MM.1S (cell line): ENCODE measurements around the gene IFNL2.
"Not testable (repeated sequence)": the region's sequence is repeated elsewhere in the genome, so short reads cannot be mapped to it uniquely, and the experiment has no call there.

Experiments used
- DNase-seq: peaks from one replicate; pipeline ENCODE4 v3.0.0-alpha.2; 2015
- H2AFZ ChIP-seq: fragments of 300-600 bp; sonication (generic); 2 replicates; pipeline ENCODE4 v1.6.0; 2016; ENCODE audit warnings: antibody characterized with exemption, low read length
- H3F3A ChIP-seq: fragments of 300-600 bp; sonication (generic); 2 replicates; pipeline ENCODE4 v1.6.1; 2016; ENCODE audit warnings: mild to moderate bottlenecking, antibody characterized with exemption, low read length, moderate library complexity, mixed read lengths; ENCODE audit not compliant: insufficient read depth
- H3K27ac ChIP-seq: fragments of 300-600 bp; sonication (generic); 2 replicates; pipeline ENCODE4 v1.5.1; 2016; ENCODE audit warnings: mild to moderate bottlenecking, low read length
- H3K27me3 ChIP-seq: fragments of 300-600 bp; sonication (generic); replicated peaks from 2 replicates; pipeline ENCODE4 v1.6.0; 2016; ENCODE audit warnings: low read length; ENCODE audit not compliant: insufficient read depth
- H3K36me3 ChIP-seq: fragments of 300-600 bp; sonication (generic); replicated peaks from 2 replicates; pipeline ENCODE4 v1.6.1; 2016; ENCODE audit warnings: mild to moderate bottlenecking, low read length, mixed read lengths; ENCODE audit not compliant: insufficient read depth
- H3K4me1 ChIP-seq: fragments of 300-600 bp; sonication (generic); 2 replicates; pipeline ENCODE4 v1.6.1; 2016; ENCODE audit warnings: low read length, mixed read lengths
- H3K4me2 ChIP-seq: fragments of 300-600 bp; sonication (generic); 2 replicates; pipeline ENCODE4 v1.6.0; 2016; ENCODE audit warnings: low read depth, low read length
- H3K4me3 ChIP-seq: fragments of 300-600 bp; sonication (generic); 2 replicates; pipeline ENCODE4 v1.5.1; 2016; ENCODE audit warnings: low read length, mixed read lengths
- H3K79me2 ChIP-seq: fragments of 300-600 bp; sonication (generic); 2 replicates; pipeline ENCODE4 v1.6.1; 2016; ENCODE audit warnings: mixed run types, low read length, mixed read lengths
- H3K9ac ChIP-seq: fragments of 300-600 bp; sonication (generic); 2 replicates; pipeline ENCODE4 v1.6.1; 2016; ENCODE audit warnings: low read length, mixed read lengths
- H3K9me2 ChIP-seq: fragments of 300-600 bp; sonication (generic); replicated peaks from 2 replicates; pipeline ENCODE4 v1.6.1; 2016; ENCODE audit warnings: mild to moderate bottlenecking, low read length, mixed read lengths; ENCODE audit not compliant: insufficient read depth
- H3K9me3 ChIP-seq: fragments of 300-600 bp; sonication (generic); replicated peaks from 2 replicates; pipeline ENCODE4 v1.6.1; 2016; ENCODE audit warnings: mild to moderate bottlenecking, low read length, mixed read lengths; ENCODE audit not compliant: insufficient read depth
- H4K20me1 ChIP-seq: fragments of 300-600 bp; sonication (generic); 2 replicates; pipeline ENCODE4 v1.6.1; 2016; ENCODE audit warnings: mild to moderate bottlenecking, low read length, moderate library complexity, mixed read lengths; ENCODE audit not compliant: insufficient read depth
- CTCF ChIP-seq: fragments of 300-600 bp; sonication (generic); IDR thresholded peaks from 2 replicates; pipeline ENCODE4 v1.5.1; 2016; ENCODE audit warnings: antibody characterized with exemption, low read length, mixed read lengths
- EZH2 ChIP-seq: fragments of 300-600 bp; sonication (generic); optimal IDR thresholded peaks from 2 replicates; pipeline ENCODE3; 2017; ENCODE audit warnings: low read depth, mild to moderate bottlenecking, antibody characterized with exemption, low read length, mixed read lengths
- EZH2phosphoT487 ChIP-seq: fragments of 300-600 bp; sonication (generic); IDR thresholded peaks from 2 replicates; pipeline ENCODE4 v1.6.1; 2018; ENCODE audit warnings: antibody characterized with exemption, low read length

IFNL2 gene

GRCh38 chr19:39264306-39265290, 3.6 kb upstream of the IFNL2 start:
- no peak for DNase-seq
- H2AFZ ChIP-seq: no peak overlapping the region

GRCh38 chr19:39265321-39265916, 2.8 kb upstream of the IFNL2 start:
- no peaks in the 10 kb centered on the region for H3K36me3 ChIP-seq

More at GRCh38 chr19:39264306-39265290, 3.6 kb upstream of the IFNL2 start:
- no peak overlapping the region for H3K4me2 ChIP-seq
- H3F3A ChIP-seq: no peaks in the 10 kb centered on the region
- no peak overlapping the region for H3K27ac ChIP-seq
- H3K9me3 ChIP-seq: no peaks in the 10 kb centered on the region
- H3K9me2 ChIP-seq: no peaks in the 10 kb centered on the region
- no peaks in the 10 kb centered on the region for H4K20me1 ChIP-seq
- H3K79me2 ChIP-seq: no peaks in the 10 kb centered on the region
- no peaks in the 10 kb centered on the region for H3K36me3 ChIP-seq
- no peak for TF ChIP-seq EZH2phosphoT487
- TF ChIP-seq EZH2: no peak
- no peak for TF ChIP-seq CTCF
- no peak overlapping the region for H3K4me3 ChIP-seq
- H3K9ac ChIP-seq: no peak overlapping the region
- H3K27me3 ChIP-seq: peaks cover 46% of the 10 kb centered on the region
- no peaks in the 10 kb centered on the region for H3K4me1 ChIP-seq

GRCh38 chr19:39268531-39269223, 481 bp downstream of the IFNL2 start:
- DNase-seq, H3K4me1 ChIP-seq, H3K4me3 ChIP-seq, H3K36me3 ChIP-seq, H3K4me2 ChIP-seq, H3K9ac ChIP-seq, H3K27ac ChIP-seq, H3K79me2 ChIP-seq, H3K9me2 ChIP-seq, H3F3A ChIP-seq, H4K20me1 ChIP-seq, H2AFZ ChIP-seq, H3K9me3 ChIP-seq: not testable (repeated sequence)
- H3K27me3 ChIP-seq: peaks cover 39% of the 10 kb centered on the region

More at GRCh38 chr19:39265321-39265916, 2.8 kb upstream of the IFNL2 start:
- H3K4me1 ChIP-seq: no peaks in the 10 kb centered on the region
- H3K9ac ChIP-seq: no peak overlapping the region
- no peak overlapping the region for H3K4me2 ChIP-seq
- DNase-seq: no peak
- no peaks in the 10 kb centered on the region for H3F3A ChIP-seq
- H3K9me2 ChIP-seq: no peaks in the 10 kb centered on the region
- no peaks in the 10 kb centered on the region for H3K9me3 ChIP-seq
- H2AFZ ChIP-seq: no peak overlapping the region
- TF ChIP-seq CTCF (no peak), EZH2phosphoT487 (no peak), EZH2 (no peak)
- H3K4me3 ChIP-seq: no peak overlapping the region
- no peaks in the 10 kb centered on the region for H3K79me2 ChIP-seq
- no peaks in the 10 kb centered on the region for H4K20me1 ChIP-seq
- H3K27me3 ChIP-seq: peaks cover 54% of the 10 kb centered on the region
- no peak overlapping the region for H3K27ac ChIP-seq

- H3K27me3 ChIP-seq: peaks cover 32% of the 10 kb centered on the region
- H3K4me2 ChIP-seq, H3K9me3 ChIP-seq, H3F3A ChIP-seq, DNase-seq, H3K9me2 ChIP-seq, H3K9ac ChIP-seq, H2AFZ ChIP-seq, H3K27ac ChIP-seq, H3K4me3 ChIP-seq, H3K79me2 ChIP-seq, H4K20me1 ChIP-seq, H3K36me3 ChIP-seq, H3K4me1 ChIP-seq: not testable (repeated sequence)
Observed at GRCh38 chr19:39269369-39269768, 1.2 kb downstream of the IFNL2 start.
